H1 (cell line): ENCODE measurements around the gene GRID1. TPM values are rescaled to one million over a fixed set of nuclear protein-coding genes. Genes with fewer than 3 reads are reported as not detected.

Experiments
- CTCF ChIA-PET: fragments of 300-600 bp; sonication (Branson Sonifier 250); formaldehyde crosslinking; loops from one replicate; lab custom pipeline; 2021; ENCODE audit not compliant: partially characterized antibody; lab: Charles Lee
- POLR2A ChIA-PET: fragments of 300-600 bp; sonication (Branson Sonifier 250); formaldehyde crosslinking; loops from one replicate; lab custom pipeline; 2021; ENCODE audit warnings: inconsistent platforms; ENCODE audit not compliant: partially characterized antibody; lab: Charles Lee
- DNase-seq, 2 experiments: peaks; one replicate each; pipeline versions ENCODE4 v3.0.0 to v3.0.0-alpha.2; 2010 to 2022; ENCODE audit warnings: low spot score in 2 of 2, low read depth in 1 of 2, mixed read lengths in 1 of 2
- FAIRE-seq: peaks from 2 replicates; lab custom pipeline; 2011; peaks lifted over from hg19 to GRCh38; lab: Jason Lieb, UNC
- H2AFZ ChIP-seq: 2 replicates; pipeline ENCODE4 v1.8.1; 2012; ENCODE audit warnings: low read length, inconsistent platforms
- H2AK5ac ChIP-seq: 2 replicates; pipeline ENCODE4 v1.6.1; 2013; ENCODE audit warnings: low read depth, low read length
- H2BK120ac ChIP-seq: replicated peaks from 2 replicates; pipeline ENCODE3; 2013; ENCODE audit warnings: low read depth, low read length, inconsistent platforms
- H2BK12ac ChIP-seq: 2 replicates; pipeline ENCODE4 v1.6.1; 2013; ENCODE audit warnings: low read depth, low read length
- H2BK15ac ChIP-seq: 2 replicates; pipeline ENCODE4 v1.6.1; 2013; ENCODE audit warnings: low read length
- H2BK20ac ChIP-seq: 2 replicates; pipeline ENCODE4 v1.6.1; 2013; ENCODE audit warnings: low read length
- H2BK5ac ChIP-seq: 2 replicates; pipeline ENCODE4 v1.6.1; 2013; ENCODE audit warnings: low read depth, low read length
- H3K14ac ChIP-seq: 2 replicates; pipeline ENCODE4 v1.6.1; 2013; ENCODE audit warnings: inconsistent platforms; ENCODE audit not compliant: insufficient read length
- H3K18ac ChIP-seq: 2 replicates; pipeline ENCODE4 v1.6.1; 2013; ENCODE audit warnings: low read length; ENCODE audit errors: extremely low read depth
- H3K23ac ChIP-seq: 2 replicates; pipeline ENCODE4 v1.6.1; 2013; ENCODE audit warnings: inconsistent platforms; ENCODE audit not compliant: insufficient read length
- H3K23me2 ChIP-seq: 2 replicates; pipeline ENCODE4 v1.6.1; 2013; ENCODE audit warnings: low read depth, low read length
- H3K27ac ChIP-seq: 2 replicates; pipeline ENCODE4 v1.6.1; 2011; ENCODE audit warnings: low read depth, low read length, inconsistent platforms
- H3K27me3 ChIP-seq, 4 experiments: replicated peaks in 1 of 4; 1 replicate in 1 of 4; 2 replicates in 3 of 4; pipeline versions ENCODE4 v1.6.1 to v1.8.1; 2011 to 2013; ENCODE audit warnings: low read length in 3 of 4, mild to moderate bottlenecking in 3 of 4, inconsistent platforms in 2 of 4, mixed read lengths in 2 of 4, moderate library complexity in 1 of 4; ENCODE audit not compliant: control insufficient read depth in 3 of 4, insufficient read depth in 3 of 4; ENCODE audit errors: extremely low read depth in 1 of 4
- H3K36me3 ChIP-seq, 4 experiments: 2 replicates each; pipeline versions ENCODE4 v1.6.1 to v1.8.1; 2011 to 2013; ENCODE audit warnings: mild to moderate bottlenecking in 4 of 4, low read length in 3 of 4, moderate library complexity in 2 of 4, control low read depth in 1 of 4, inconsistent platforms in 1 of 4; ENCODE audit not compliant: insufficient read depth in 4 of 4, control insufficient read depth in 2 of 4
- H3K4ac ChIP-seq: replicated peaks from 2 replicates; pipeline ENCODE3; 2013; ENCODE audit warnings: low read length, low read depth, mixed read lengths, inconsistent platforms; ENCODE audit not compliant: insufficient read length
- H3K4me1 ChIP-seq, 4 experiments: replicated peaks in 1 of 4; 1 replicate in 1 of 4; 2 replicates in 3 of 4; pipeline versions ENCODE4 v1.6.1 to v1.8.1; 2011 to 2013; ENCODE audit warnings: low read length in 3 of 4, inconsistent platforms in 2 of 4, mixed read lengths in 1 of 4; ENCODE audit not compliant: insufficient read depth in 4 of 4, control insufficient read depth in 3 of 4
- H3K4me2 ChIP-seq, 2 experiments: 2 replicates each; pipeline versions ENCODE4 v1.6.1 to v1.8.1; 2011 to 2013; ENCODE audit warnings: low read depth in 2 of 2, low read length in 2 of 2, control low read depth in 1 of 2, inconsistent platforms in 1 of 2, mild to moderate bottlenecking in 1 of 2; ENCODE audit not compliant: insufficient read depth in 1 of 2
- H3K4me3 ChIP-seq, 4 experiments: fragments of 200-600, 300-600 bp in 1 of 4; sonication (generic), shearing (Covaris generic), sonication (Bioruptor Twin) in 1 of 4; 2 replicates each; pipeline versions ENCODE4 v1.5.1 to v1.8.1; 2011 to 2016; ENCODE audit warnings: low read length in 4 of 4, low read depth in 3 of 4, control low read depth in 2 of 4, inconsistent platforms in 2 of 4, mild to moderate bottlenecking in 2 of 4, mixed read lengths in 1 of 4, moderate library complexity in 1 of 4; ENCODE audit not compliant: insufficient read depth in 2 of 4; ENCODE audit errors: extremely low read depth in 1 of 4
- H3K56ac ChIP-seq: replicated peaks from 2 replicates; pipeline ENCODE3; 2013; ENCODE audit warnings: low read depth, mild to moderate bottlenecking, mixed read lengths, low read length, inconsistent platforms; ENCODE audit not compliant: insufficient read length
- H3K79me1 ChIP-seq: 2 replicates; pipeline ENCODE4 v1.6.1; 2013; ENCODE audit warnings: low read depth, low read length, control low read depth
- H3K79me2 ChIP-seq, 2 experiments: 2 replicates each; pipeline versions ENCODE4 v1.6.1 to v1.8.1; 2012 to 2013; ENCODE audit warnings: low read length in 2 of 2, mild to moderate bottlenecking in 2 of 2, inconsistent platforms in 1 of 2; ENCODE audit not compliant: insufficient read depth in 2 of 2, control insufficient read depth in 1 of 2
- H3K9ac ChIP-seq, 4 experiments: replicated peaks in 1 of 4; 1 replicate in 1 of 4; 2 replicates in 3 of 4; pipeline versions ENCODE4 v1.6.1 to v1.8.1; 2011 to 2013; ENCODE audit warnings: low read depth in 3 of 4, low read length in 3 of 4, control low read depth in 2 of 4, mild to moderate bottlenecking in 2 of 4, moderate library complexity in 2 of 4, inconsistent platforms in 1 of 4; ENCODE audit errors: extremely low read depth in 1 of 4
- H3K9me3 ChIP-seq, 2 experiments: 2 replicates each; pipeline versions ENCODE4 v1.6.1 to v1.8.1; 2012 to 2013; ENCODE audit warnings: mild to moderate bottlenecking in 2 of 2, moderate library complexity in 2 of 2, control low read depth in 1 of 2, inconsistent platforms in 1 of 2, low read depth in 1 of 2, low read length in 1 of 2, mixed read lengths in 1 of 2; ENCODE audit not compliant: insufficient read depth in 2 of 2
- H4K20me1 ChIP-seq, 2 experiments: replicated peaks in 1 of 2; 2 replicates each; pipeline versions ENCODE3 to v1.8.1; 2011 to 2013; ENCODE audit warnings: inconsistent platforms in 2 of 2, low read length in 2 of 2, mild to moderate bottlenecking in 1 of 2; ENCODE audit not compliant: insufficient read depth in 2 of 2, control insufficient read depth in 1 of 2
- H4K5ac ChIP-seq: 2 replicates; pipeline ENCODE4 v1.6.1; 2013; ENCODE audit warnings: low read length, low read depth, mixed read lengths, inconsistent platforms; ENCODE audit not compliant: insufficient read length
- H4K8ac ChIP-seq: 2 replicates; pipeline ENCODE4 v1.8.0; 2013; ENCODE audit warnings: mild to moderate bottlenecking, moderate library complexity, low read length, inconsistent platforms; ENCODE audit not compliant: insufficient read depth; ENCODE audit errors: extremely low read depth
- H4K91ac ChIP-seq: replicated peaks from 2 replicates; pipeline ENCODE3; 2013; ENCODE audit warnings: low read length, mixed read lengths, inconsistent platforms; ENCODE audit not compliant: insufficient read length
- CHD2 ChIP-seq: IDR thresholded peaks from 2 replicates; pipeline ENCODE4 v1.6.1; 2012; ENCODE audit warnings: low read length, improper control_type of control experiment
- EGR1 ChIP-seq: IDR thresholded peaks from 2 replicates; pipeline ENCODE4 v1.6.1; 2011; ENCODE audit warnings: low read depth, low read length, borderline replicate concordance
- FOSL1 ChIP-seq: IDR thresholded peaks from 2 replicates; pipeline ENCODE4 v1.6.1; 2011; ENCODE audit warnings: mild to moderate bottlenecking, low read depth, low read length, moderate library complexity; ENCODE audit not compliant: insufficient read depth
- GABPA ChIP-seq: IDR thresholded peaks from 2 replicates; pipeline ENCODE4 v1.6.1; 2011; ENCODE audit warnings: mild to moderate bottlenecking, low read length, moderate library complexity, borderline replicate concordance; ENCODE audit not compliant: insufficient read depth
- GTF2F1 ChIP-seq: IDR thresholded peaks from 2 replicates; pipeline ENCODE4 v1.6.1; 2012; ENCODE audit warnings: low read depth, low read length, improper control_type of control experiment, borderline replicate concordance
- HDAC6 ChIP-seq: IDR thresholded peaks from one replicate; pipeline ENCODE4 v1.7.1; 2012; ENCODE audit warnings: low read depth, mild to moderate bottlenecking, inconsistent platforms, low read length, moderate library complexity
- JUN ChIP-seq: IDR thresholded peaks from 2 replicates; pipeline ENCODE4 v1.6.1; 2011; ENCODE audit warnings: low read depth, mild to moderate bottlenecking, improper control_type of control experiment, low read length
- KDM1A ChIP-seq: fragments of 200-600, 300-600 bp; sonication (generic); IDR thresholded peaks from 2 replicates; pipeline ENCODE4 v1.7.1; 2016; ENCODE audit warnings: mild to moderate bottlenecking, low read length, borderline replicate concordance
- KDM5A ChIP-seq: fragments of 200-600 bp; IDR thresholded peaks from 2 replicates; pipeline ENCODE4 v1.7.1; 2012; ENCODE audit warnings: mild to moderate bottlenecking, low read length, inconsistent platforms, mixed read lengths
- POLR2A ChIP-seq, 2 experiments: IDR thresholded peaks; 1 replicate in 1 of 2; 2 replicates in 1 of 2; pipeline ENCODE4 v1.6.1; 2011; ENCODE audit warnings: low read depth in 2 of 2, low read length in 2 of 2, mild to moderate bottlenecking in 2 of 2; ENCODE audit errors: control extremely low read depth in 1 of 2
- POLR2AphosphoS5 ChIP-seq: IDR thresholded peaks from 2 replicates; pipeline ENCODE4 v1.6.1; 2011; ENCODE audit warnings: low read depth, low read length
- SIX5 ChIP-seq: IDR thresholded peaks from 2 replicates; pipeline ENCODE4 v1.6.1; 2011; ENCODE audit warnings: mild to moderate bottlenecking, low read depth, low read length
- SUZ12 ChIP-seq: fragments of 200-600 bp; sonication (generic); IDR thresholded peaks from 2 replicates; pipeline ENCODE4 v1.6.1; 2012; ENCODE audit warnings: mild to moderate bottlenecking, inconsistent platforms, low read length, moderate library complexity, mixed read lengths
- TCF12 ChIP-seq: IDR thresholded peaks from 2 replicates; pipeline ENCODE4 v1.6.1; 2011; ENCODE audit warnings: low read depth, mild to moderate bottlenecking, low read length
- WGBS, 2 experiments: shearing (Covaris generic) in 1 of 2; methylation state at CpG; one replicate each; pipeline versions ENCODE4 v1.1.6 to v1.1.7; 2013 to 2015; ENCODE audit warnings: low lambda C conversion rate in 2 of 2, mixed read lengths in 2 of 2, inconsistent platforms in 1 of 2, low coverage in 1 of 2, missing lambda C conversion rate in 1 of 2; ENCODE audit not compliant: insufficient replicate concordance in 2 of 2, insufficient coverage in 1 of 2, insufficient read length in 1 of 2; ENCODE audit errors: extremely low coverage in 1 of 2, missing lambda C conversion rate in 1 of 2; 5-methylcytosine and 5-hydroxymethylcytosine counted together
- polyA plus RNA-seq, 7 experiments: library from polyadenylated mRNA; depleted of rRNA in 3 of 7; stranded (reverse) in 5 of 7; unstranded in 2 of 7; fragments of >200 nt in 5 of 7; fragments of 200-250 nt in 2 of 7; gene quantifications; 1 replicate in 5 of 7; 2 replicates in 1 of 7; 4 replicates in 1 of 7; pipeline versions ENCODE4 v1.2.1 to v1.2.3, GENCODE V29; 2011 to 2013; ENCODE audit warnings: missing spikeins in 2 of 7, mixed read lengths in 2 of 7
- total RNA-seq: library from RNA; stranded (reverse); fragmentation: NEBNext Ultra II Directional; extraction: Animal tissue kit (Norgen Biotek cat#: 25700); gene quantifications from 2 replicates; pipeline ENCODE4 v1.2.1, GENCODE V29; 2021
- TF ChIP-seq, protein P1 (sequence below): IDR thresholded peaks from 2 replicates; pipeline ENCODE4 v1.6.1; 2012; ENCODE audit warnings: low read length, inconsistent platforms

Gene GRID1
- total and polyA plus RNA-seq, 2 of the 8 experiments (the other 6 are each of a cell fraction or from before 2014, with no cell fraction given) = 0.22 to 0.30 TPM

DNA sequence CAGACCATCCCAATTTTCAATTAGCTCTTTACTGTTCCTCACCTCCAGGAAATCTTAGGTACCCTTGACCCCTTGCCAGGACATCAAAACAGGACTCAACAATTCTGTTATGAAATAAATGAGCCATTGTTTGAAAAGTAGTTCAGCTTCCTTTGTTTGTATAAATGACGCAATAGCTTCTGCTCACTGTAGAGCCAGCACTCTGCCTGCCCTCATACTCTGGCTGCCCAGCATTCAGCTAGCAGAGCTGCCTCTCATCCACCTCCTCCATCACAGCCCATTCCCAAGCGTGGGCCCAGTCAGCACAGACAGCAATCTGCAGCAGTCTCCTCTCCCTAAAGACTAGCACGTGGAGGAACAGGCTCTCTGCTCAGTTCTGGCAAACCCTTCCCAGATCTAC lies 478.6 kb downstream of the GRID1 start:
- Histone ChIP-seq H4K91ac (no peak overlapping the region), H3K4me3 (no peak overlapping the region), H3K27ac (no peak overlapping the region), H3K23me2 (no peaks in the 10 kb centered on the region), H2BK5ac (no peak overlapping the region), H3K14ac (no peak overlapping the region), H2AFZ (no peak overlapping the region), H2BK20ac (no peak overlapping the region), H2BK15ac (no peak overlapping the region), H3K56ac (no peak overlapping the region), H3K79me1 (no peaks in the 10 kb centered on the region), H3K4ac (no peak overlapping the region), H2BK120ac (no peak overlapping the region), H2BK12ac (no peak overlapping the region), H3K36me3 (no peaks in the 10 kb centered on the region), H3K23ac (no peak overlapping the region), H3K9ac (no peak overlapping the region), H3K27me3 (no peaks in the 10 kb centered on the region), H2AK5ac (no peak overlapping the region), H3K9me3 (no peaks in the 10 kb centered on the region), H4K8ac (no peak overlapping the region), H3K4me2 (no peak overlapping the region), H3K18ac (no peak overlapping the region), H3K79me2 (no peaks in the 10 kb centered on the region), H4K20me1 (no peaks in the 10 kb centered on the region), H3K4me1 (no peaks in the 10 kb centered on the region), H4K5ac (no peak overlapping the region)
- CTCF ChIA-PET = no interaction called here
- FAIRE-seq (no peak), DNase-seq (no peak)
- POLR2A ChIA-PET = no interaction called here
- WGBS, 2 experiments = 90% methylated on average over 3 of the region's 3 CpGs; no CpG with 5 or more reads in 1 of the 2 experiments
- TF ChIP-seq KDM1A (no peak), FOSL1 (no peak), GTF2F1 (no peak), SIX5 (no peak), HDAC6 (no peak), TCF12 (no peak), SUZ12 (no peak), GABPA (no peak), EGR1 (no peak), JUN (no peak), POLR2AphosphoS5 (no peak), POLR2A (IDR thresholded peaks at IDR 0.05; ENCODE audit: control extremely low read depth in 1 of 2, low read depth in 2 of 2, low read length in 2 of 2) (no peak), KDM5A (no peak), CHD2 (no peak)
- TF ChIP-seq, protein P1, sequence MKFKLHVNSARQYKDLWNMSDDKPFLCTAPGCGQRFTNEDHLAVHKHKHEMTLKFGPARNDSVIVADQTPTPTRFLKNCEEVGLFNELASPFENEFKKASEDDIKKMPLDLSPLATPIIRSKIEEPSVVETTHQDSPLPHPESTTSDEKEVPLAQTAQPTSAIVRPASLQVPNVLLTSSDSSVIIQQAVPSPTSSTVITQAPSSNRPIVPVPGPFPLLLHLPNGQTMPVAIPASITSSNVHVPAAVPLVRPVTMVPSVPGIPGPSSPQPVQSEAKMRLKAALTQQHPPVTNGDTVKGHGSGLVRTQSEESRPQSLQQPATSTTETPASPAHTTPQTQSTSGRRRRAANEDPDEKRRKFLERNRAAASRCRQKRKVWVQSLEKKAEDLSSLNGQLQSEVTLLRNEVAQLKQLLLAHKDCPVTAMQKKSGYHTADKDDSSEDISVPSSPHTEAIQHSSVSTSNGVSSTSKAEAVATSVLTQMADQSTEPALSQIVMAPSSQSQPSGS = no peak
